HG03135 (cell line): Measurements from ENCODE around the gene KIAA1210.

Experiments
- ATAC-seq: cut with Tn5 transposase; IDR thresholded peaks from one replicate; pipeline ENCODE4 v1.9.1; 2021; ENCODE audit warnings: mild to moderate bottlenecking, moderate library complexity; ENCODE audit not compliant: unreplicated experiment

Gene KIAA1210

DNA sequence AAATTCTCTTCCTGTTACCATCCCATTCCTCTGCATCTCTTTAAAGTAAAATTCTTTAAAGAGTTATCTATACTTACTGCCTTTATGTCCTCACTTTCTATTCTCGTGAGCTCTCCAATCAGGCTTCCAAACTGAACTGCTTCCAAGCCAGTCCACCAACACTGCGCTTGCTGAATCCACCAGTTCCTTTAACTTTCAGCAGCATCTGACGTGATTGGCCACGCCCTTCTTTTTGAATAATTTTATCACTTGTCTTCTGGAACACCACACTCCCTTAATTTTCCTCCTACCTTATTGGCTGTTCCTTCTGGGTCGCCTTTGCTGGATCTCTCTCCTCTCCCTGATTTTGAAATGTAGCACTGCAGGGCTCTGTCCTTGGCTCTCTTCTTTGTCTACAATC, at the start of gene KIAA1210:
Gene KIAA1210, minus strand, starts transcription at position 163 of the 400 bp plus-strand sequence. CDS start 4,170 bp downstream, outside the sequence.
- no peak for ATAC-seq

DNA sequence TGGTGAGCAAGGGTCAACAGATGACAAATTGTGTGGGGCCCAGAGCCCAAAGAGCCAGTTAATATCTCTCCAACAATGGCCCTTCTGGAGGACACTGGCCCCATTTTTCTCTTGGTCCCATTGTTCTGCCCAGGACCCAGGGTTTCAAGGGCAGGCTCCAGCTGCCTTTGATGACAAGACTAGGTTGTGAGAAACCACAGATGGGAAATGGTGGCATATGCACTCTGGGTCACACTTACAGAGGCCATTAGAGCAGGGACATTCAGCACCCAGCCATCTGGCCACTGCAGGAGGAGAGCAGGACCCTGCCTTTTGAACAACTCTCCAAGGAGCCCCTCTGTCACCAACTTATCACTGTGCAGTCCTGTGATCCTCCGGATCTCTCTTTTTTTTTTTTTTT, 49.7 kb upstream of the KIAA1210 start:
- ATAC-seq, result no peak

DNA sequence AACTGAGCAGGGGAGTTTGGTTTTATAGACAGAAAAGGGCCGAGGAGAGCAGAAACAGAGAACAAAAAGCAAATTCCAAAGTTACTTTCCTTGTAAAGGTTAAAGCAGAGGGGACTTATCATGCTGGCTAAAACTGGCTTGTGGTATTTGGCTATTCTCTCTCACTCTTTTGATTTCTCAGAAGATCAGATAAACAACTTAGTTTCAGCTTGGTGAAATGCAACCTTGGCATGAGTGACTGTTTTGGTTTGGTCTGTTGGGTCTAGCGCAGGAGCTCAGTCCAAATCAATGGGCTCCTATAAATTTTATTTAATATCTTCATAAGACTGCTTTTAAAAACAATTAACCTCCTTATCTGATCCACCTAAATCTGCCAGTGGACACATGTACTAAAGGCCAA, 47.3 kb upstream of the KIAA1210 start:
- no peak for ATAC-seq

DNA sequence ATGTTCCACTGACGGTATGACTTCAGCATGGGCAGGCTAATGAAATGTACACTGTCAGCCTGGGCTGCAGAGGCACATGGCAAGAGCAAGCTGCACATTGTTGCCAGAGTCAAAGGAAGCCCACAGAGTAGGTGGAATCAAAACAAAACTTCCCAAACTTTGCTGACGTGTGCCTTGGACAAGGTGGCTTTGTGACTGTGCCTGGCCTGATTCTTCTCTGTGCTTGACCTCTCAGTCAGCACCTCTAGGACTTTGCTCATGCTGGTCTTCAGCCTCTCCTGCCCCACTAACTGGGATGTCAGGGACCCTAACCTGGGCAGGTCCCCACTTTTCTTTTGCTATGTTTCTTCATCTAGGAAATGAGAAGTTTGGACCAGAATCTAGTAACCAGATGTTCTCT, 40.5 kb upstream of the KIAA1210 start:
- no peak for ATAC-seq

DNA sequence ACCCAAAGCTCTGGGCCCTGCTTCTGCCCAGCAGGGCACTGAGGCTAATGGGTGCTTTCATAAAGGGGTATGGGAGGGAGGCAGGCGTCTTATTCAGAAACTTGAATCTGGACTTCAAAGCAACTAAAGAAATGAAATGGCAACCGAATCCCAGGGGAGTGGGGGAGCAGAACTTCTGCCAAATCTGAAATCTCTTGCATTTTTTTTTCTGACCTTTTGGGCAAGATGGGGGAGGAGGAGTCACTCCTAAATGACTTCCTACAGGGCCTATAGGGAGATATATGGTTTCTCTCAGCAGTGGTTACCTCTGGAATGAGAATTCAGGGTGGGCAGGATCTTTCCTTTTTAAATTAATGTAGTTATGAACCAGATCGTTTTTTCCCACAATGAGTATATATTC, 30.6 kb upstream of the KIAA1210 start:
- no peak for ATAC-seq

DNA sequence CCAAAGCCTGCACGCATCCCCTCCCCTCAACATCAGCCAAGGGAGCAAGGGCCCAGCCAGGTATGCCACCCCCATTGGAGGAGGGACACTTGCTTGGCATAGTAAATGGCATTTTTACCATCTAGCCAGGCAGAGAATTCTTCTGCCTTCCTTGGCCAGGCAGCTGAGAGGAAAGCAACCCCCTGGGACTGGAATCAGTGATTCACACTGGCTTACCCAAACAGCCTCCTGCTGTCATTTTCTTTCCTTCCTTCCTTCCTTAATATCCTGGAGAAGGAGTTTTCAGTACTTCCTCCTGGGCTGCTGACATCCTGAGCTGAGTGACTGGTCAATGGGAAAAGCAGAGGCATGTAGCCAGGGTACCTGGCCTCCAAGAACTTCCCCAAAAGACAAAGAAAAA, 28.6 kb upstream of the KIAA1210 start:
- ATAC-seq, result no peak

DNA sequence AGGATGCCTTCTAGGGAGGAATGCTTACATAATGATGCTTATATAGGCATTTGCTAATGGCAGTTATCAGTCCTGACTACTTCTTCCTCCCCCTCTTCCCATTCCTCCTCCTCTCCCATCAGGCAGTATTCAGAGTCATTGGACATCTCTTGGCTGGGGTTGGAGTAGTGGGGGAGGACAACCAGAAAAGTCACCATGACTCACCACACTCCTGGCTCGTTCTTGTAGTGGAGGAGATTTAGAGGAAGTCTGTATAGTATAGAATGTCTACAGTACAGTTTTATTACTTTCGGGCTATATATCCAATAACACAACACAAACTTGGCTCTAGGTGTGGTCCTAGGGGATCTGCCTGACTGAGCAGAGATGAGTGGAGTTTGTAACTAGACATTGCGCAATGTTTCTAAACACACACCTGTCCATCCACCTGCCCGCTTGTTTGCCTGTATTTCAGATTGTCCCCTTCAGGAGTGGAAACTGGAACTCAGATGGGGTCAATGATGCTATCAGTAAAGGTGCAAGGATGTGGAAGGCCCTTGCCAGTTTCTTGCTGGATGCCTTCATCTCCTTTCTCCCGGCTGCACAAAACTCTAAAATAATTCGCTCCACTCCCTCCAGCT, 27.9 kb upstream of the KIAA1210 start:
- ATAC-seq, result no peak

DNA sequence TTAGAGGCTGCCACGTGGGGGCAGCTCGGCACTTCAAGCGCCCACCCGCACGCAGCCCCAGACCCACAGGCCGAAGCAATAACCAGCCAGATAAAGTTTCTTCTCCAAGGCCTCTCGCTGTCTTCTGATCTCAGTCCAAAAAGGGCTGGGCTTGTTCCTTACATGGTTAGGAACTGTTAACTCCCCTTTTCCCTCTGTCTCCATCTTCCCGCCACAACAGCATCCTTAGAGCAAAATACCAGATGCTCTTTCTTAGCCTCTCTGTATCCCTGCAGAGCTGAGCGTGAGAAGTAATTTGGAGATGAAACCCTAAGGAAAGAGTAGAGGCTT, 23.4 kb upstream of the KIAA1210 start:
- no peak for ATAC-seq

DNA sequence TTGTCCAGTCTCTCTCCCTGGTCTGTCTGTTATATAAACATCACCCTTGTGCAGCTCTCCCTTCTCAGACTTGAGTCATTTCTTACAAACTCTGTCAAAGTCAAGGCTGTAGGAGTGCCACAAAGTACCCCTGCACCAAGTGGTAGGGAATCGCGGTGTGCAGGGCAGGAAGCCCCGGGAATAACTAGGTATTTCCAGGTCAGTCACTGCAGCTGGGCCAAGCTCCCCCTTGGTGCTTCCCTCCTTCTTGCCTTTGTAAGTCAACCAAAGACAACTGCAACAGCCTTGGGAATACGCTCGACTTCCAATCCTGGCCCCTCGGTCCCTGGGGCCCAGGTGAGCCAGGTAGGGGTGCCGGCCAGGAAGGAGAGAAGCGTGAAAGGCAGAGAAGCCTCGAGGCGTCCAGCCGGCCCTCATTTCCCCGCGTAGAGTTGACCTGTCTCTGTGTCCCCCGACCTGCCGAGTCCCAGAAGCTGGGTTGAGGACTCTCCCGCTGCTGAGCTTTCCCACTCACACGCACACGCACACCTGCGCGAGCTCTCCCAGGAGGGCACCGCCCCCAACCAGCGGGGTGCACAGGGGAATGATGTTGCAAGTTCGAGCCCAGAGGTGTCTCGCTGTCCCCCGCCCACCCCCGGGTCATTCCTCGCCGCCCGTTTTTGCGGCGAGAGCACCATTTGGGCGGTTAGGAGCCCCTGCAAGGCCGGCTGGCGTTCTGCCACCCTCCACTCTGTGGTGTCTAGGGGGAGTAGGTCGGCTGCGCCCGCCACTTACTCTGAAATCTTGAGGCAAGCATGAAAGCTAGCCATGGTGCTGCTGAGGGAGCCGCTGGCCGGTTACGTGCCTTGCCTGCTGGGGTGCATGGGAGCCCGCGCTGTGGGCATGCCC, 22.8 kb upstream of the KIAA1210 start:
- ATAC-seq, result no peak

DNA sequence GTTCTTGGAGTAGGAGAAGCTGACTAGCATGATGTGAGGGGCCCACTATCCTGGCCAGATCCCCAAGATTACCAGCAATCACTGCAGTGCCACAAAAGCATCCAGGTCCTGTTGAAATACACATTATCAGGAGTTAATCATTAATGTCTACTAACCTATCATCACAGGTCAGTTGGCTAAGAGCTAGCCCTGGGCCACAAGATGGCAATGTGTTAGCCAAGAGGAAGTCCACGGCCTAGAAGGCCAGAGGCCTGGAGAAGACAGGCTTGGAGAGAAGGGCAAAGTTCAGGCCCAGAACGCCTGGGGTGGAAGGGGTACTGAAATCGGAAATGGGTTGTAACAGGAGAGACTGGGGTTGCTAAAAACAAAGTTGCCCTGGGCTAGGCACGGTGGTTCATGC, 19.9 kb upstream of the KIAA1210 start:
- no peak for ATAC-seq

DNA sequence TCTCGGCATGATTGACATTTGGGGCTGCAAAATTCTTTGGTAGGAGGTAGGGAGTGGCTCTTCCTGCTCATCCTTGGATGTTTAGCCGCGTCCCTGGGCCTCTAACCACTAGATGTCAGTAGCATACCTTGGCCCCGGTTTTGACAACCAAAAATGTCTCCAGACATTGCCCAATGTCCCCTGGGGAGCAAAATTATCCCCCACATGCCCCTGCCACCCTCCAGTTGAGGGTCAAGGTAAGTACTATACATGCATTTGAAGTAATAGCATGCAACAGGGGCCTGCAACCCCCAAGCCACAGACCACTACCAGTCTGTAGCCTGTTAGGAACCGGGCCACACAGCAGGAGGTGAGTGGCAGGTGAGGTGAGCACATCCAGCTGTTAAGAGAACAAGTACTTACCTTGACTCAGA, 17.6 kb upstream of the KIAA1210 start:
- ATAC-seq, result no peak

DNA sequence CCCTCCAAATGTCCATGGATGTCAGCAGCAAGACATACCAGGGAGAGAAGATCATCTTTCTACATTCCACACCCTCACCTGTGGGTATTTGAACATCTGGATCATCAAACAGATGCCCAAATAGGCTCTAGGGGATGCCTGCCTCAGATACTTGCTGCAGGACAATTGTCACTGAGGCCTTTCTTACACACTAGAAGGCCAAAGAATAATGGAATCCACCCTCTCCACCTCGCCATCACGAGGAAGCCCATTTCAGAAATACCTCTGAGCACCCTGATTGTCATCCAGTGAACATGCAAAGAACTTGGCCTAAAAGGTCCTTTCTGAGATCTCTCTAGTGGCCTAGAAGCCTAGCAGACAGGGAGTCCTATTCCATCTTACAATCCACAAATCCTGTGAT, 6.9 kb upstream of the KIAA1210 start:
- ATAC-seq, result no peak

DNA sequence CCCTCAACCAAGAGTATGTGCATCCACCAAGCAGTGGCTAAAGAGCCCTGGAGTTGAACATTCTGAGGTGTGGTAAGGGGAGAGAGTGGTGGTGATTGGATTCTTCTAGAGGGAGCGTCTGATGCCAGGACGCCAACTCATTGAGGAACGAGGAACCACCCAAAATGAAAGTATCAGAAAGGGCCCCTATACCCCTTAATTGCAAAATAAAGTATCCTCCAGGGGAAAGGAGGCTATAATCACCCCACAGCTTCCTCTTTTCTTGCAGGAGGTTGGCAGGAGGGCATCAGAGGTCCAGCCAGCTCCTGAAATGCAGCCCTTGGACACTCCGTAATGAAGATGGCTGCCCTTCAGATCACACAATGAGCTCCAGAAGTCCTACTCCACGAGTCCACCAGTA, 5.3 kb upstream of the KIAA1210 start:
- no peak for ATAC-seq

DNA sequence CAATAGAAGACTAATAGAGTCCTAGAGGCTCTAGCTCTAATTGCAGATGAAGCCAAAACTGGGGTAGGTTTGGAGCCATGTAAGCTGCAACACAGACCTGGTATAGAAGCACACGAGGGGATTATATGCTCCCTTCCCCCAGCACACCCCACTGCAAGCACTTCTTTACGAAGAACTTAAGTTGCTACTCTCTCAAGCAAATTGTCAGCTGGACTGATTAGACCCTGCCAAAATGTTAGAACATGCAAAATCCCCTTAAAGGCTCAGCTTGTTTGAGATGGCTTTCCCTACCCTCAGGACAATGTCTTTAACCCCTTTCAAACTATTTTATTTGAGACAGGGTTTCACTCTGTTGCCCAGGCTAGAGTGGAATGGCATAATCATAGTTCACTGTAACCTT, 4.7 kb upstream of the KIAA1210 start:
- no peak for ATAC-seq

DNA sequence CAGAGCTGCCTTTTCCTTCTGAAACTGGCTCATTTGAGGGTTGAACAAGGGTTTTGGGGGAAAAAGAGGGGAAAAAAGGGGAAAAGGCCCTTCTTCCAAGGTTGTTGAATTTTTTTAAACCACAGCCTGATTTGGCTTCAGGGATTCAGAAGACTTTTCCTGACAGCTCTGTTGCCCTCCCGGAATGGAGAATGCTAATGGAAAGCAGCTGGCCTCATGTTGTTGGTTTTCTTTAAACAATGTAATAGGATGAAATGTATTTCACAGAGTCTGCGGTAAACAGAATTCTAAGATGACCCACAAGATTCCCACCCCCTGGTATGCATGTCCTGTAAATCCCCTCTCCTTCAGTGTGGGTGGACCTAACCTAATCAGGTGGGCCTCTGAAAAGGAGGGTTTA, 3.3 kb upstream of the KIAA1210 start:
- no peak for ATAC-seq

DNA sequence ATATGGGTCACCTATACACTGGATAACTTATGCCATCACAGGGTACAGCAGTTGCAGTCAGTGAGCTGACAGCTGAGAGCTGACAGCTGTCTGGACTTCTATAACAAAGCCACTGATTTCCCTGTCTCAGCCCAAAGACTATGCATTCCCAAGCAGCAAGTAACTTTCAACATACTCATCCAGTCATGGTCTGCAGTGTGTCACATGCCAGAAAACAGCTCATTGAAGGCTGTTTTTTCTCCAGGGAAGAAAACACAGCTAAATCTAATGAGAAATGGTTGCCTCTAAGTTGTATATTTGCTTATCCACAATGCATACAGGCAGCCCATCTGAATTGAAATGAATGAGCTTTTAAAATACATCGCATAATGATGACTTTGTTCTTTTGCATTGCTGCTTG, 6.3 kb downstream of the KIAA1210 start:
- no peak for ATAC-seq

DNA sequence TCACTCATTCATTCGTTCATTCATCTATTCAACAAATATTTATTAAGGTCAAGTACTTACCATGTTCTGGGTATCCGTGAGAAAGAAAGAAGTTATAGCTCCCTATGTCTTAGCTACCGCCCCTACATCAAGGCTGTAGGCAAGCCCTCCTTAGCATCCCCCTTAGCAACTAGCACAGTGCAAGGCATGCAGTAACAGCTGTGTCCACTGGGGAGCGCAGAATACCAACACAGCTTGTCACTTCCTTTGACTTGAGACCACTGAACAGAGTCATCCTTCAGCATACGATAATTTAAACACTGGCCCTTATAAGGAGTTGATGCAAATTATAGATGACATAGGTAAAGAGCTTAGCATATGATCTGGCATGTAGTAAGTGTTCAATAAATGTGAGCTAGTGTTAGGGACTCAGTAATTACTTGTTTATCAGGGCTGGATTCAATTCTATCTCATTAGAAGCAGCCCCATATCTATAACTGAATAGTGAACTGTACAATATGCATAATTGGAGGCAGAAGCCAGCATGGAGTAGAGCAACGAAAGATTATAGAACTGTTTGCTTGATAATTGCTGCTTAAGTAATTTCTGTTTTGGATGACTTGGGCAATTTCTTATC, 8.7 kb downstream of the KIAA1210 start:
- ATAC-seq, result peak; percentile 95

DNA sequence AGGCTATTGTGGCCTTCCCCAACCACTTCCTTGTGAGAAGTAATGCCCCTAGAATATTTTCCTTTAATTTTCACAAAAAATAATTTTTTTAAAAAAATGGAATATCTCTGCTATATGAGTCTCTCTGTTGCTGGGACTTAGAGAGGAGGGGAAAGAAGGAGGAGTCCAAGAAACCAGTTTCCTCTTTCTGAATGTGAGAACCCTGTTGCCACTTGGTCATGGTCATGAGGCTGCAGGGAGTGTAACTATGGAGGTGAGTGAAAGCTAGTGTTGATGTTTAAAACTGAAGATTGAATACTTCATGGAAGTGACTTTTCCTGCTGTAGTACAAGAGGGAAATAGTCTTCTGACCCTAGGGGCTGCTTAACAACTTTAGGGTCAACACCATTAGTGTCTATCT, 20.4 kb downstream of the KIAA1210 start:
- no peak for ATAC-seq

DNA sequence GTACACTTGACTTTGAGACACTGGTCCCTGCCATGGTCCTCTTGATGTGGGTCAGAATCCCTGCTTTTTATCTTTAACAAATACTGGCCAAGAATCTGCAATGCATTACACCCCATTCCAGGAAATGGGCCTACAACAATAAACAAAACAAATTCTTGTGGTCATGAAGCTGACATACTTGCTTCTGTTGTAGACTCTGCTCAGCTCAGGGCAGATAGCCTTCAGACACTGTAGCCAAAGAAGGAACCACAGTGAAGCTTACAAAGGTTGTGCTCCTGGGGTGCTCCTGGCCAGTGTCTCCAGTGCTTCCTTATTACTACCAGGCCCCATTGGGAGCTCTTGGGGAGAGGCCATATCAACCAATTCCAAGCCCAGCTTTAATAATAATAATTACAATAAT, 21.8 kb downstream of the KIAA1210 start:
- no peak for ATAC-seq

DNA sequence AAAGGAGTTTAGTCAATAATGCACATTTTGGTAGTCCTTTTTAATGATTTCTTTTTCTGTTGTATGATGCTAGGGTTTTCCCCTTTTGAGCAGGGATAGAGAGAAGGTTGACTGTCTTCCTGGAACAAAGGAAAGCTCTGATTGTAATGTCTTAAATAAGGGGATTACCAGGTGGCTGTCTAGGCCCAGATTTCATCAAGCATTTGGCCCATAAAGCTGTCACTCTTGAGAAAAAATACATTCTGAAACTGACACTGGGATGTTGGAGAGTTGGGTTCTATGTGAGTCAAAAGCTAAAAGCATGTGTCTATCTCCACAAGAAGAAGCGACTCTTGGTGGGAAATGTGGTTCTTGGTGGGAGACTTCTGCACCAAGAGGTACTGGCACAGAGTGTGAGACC, 26.4 kb downstream of the KIAA1210 start:
- ATAC-seq, result no peak

DNA sequence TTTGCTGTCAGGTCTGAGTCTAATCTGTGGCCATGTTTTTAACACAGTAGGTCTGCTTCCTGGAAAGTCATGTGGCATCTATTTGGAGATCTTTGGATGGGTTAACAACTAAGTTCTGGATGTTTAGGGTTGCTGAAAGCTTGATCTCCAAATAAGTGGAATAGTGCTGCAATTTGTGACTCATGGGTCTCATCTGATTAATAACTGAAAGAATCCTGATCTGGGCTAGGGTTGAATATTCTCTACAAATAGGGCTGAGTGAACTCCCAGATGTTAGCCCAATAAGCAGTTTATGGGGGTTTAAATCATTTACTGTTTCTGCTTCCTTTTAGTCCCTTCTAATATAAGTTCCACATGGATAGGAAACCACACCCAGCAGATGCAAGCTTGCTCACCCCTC, 31.7 kb downstream of the KIAA1210 start:
- ATAC-seq, result no peak

DNA sequence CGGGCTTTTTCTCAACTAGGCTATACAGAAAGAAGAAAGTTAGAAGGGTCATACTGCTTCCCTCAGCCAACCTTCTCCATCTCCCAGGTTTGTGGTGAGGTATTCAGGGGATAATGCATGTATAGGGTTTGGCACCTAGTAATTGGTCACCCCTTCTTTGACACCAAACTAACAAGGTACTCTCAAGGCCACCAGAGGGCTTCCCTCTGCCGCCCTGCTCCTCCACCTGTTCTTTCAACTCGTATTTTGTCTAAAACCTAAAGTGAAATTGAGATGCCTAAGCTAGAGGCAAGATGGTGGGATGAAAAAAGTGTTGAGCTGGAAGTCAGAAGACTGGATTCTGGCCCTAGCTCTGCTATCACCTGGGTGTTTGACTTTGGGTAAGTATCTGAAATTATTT, 32.8 kb downstream of the KIAA1210 start:
- no peak for ATAC-seq
